ENCODE measurements around the gene DPY19L2.
"Not testable (repeated sequence)": the region's sequence is repeated elsewhere in the genome, so short reads cannot be mapped to it uniquely, and the experiment has no call there.

The DPY19L2 gene

GRCh38 chr12:63529641-63530040 lies 138.7 kb downstream of the DPY19L2 start:
- not testable (repeated sequence) for DNase-seq (ENCODE audit: low read depth)

- no peak for DNase-seq (ENCODE audit: low read depth)
Measured at GRCh38 chr12:63525831-63526230, 142.5 kb downstream of the DPY19L2 start.

GRCh38 chr12:63521706-63522105 lies 146.6 kb downstream of the DPY19L2 start:
- no peak for DNase-seq (ENCODE audit: low read depth)

All from iris pigment epithelial cell (primary cell).